NB4 (cell line): ENCODE measurements around the gene XPC.

Experiments used
- MYC ChIP-seq: IDR thresholded peaks from 2 replicates; pipeline ENCODE4 v1.6.1; 2011; ENCODE audit warnings: low read depth, low read length
- POLR2A ChIP-seq: IDR thresholded peaks from 2 replicates; pipeline ENCODE4 v1.6.1; 2011; ENCODE audit warnings: mild to moderate bottlenecking; ENCODE audit not compliant: insufficient read length; ENCODE audit errors: extremely low read depth
- TF ChIP-seq, protein P1 (sequence below): IDR thresholded peaks from one replicate; pipeline ENCODE4 v1.5.1; 2012; ENCODE audit warnings: low read depth, low read length

DNA sequence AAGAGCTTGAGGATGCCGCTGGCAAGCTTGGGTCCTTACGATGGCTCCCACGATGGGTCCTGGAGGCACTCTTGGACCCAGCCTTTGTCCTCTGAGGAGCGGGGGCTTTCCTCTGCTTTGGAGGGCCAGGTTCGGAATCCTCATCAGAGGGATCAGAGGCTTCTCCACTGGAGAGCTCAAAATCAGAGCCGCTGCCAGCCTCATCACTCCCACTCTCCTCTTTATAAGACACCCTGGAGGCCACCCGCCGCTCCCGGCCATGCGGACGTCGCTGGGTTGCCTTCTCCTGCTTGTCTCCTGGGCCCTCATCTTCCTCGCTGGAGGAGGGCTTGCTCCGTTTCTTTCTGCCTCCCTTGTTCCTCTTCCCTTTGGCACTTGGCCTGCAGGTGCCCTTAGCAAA, 20.0 kb downstream of the XPC start:
- TF ChIP-seq, protein P1, sequence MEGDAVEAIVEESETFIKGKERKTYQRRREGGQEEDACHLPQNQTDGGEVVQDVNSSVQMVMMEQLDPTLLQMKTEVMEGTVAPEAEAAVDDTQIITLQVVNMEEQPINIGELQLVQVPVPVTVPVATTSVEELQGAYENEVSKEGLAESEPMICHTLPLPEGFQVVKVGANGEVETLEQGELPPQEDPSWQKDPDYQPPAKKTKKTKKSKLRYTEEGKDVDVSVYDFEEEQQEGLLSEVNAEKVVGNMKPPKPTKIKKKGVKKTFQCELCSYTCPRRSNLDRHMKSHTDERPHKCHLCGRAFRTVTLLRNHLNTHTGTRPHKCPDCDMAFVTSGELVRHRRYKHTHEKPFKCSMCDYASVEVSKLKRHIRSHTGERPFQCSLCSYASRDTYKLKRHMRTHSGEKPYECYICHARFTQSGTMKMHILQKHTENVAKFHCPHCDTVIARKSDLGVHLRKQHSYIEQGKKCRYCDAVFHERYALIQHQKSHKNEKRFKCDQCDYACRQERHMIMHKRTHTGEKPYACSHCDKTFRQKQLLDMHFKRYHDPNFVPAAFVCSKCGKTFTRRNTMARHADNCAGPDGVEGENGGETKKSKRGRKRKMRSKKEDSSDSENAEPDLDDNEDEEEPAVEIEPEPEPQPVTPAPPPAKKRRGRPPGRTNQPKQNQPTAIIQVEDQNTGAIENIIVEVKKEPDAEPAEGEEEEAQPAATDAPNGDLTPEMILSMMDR, result no peak
- TF ChIP-seq POLR2A (no peak), MYC (no peak)
